Esophagus squamous epithelium (tissue), 4 donors: Measurements from ENCODE around the gene KLF8.

Experiments used
- POLR2A ChIP-seq, 4 donors: fragments of 450-650 bp; IDR thresholded peaks; one replicate each; pipeline ENCODE4 v1.6.1; 2017; ENCODE audit warnings: antibody characterized with exemption in 4 of 4, mild to moderate bottlenecking in 4 of 4, moderate library complexity in 3 of 4
- TF ChIP-seq, protein P1 (sequence below), 6 experiments: fragments of 450-650 bp in 4 of 6; fragments of 200-600 bp in 2 of 6; sonication (generic) in 2 of 6; IDR thresholded peaks; one replicate each; pipeline ENCODE4 v1.5.1; 2016 to 2019; ENCODE audit warnings: antibody characterized with exemption in 6 of 6, mild to moderate bottlenecking in 4 of 6, moderate library complexity in 4 of 6

DNA sequence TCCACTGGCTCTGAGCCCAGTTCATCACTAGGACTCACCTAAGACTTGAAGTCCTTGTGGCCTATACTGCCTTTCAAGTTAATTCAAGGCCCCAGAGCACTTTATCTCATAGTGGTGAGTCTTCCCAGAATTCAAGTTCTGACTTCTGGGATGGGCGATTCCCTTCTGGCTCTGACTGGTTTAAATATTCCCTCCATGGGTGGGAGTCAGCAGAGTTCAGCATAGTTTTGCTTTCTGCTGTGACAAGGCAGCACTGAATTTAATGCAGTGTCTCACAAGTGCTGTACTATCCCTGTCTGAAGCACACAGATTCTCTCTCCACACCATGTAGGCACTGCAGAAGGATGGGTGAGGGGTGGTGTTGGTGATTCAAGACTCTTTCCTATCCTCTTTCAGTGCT lies 46.5 kb downstream of the KLF8 start:
- no peak for TF ChIP-seq POLR2A (IDR thresholded peaks at IDR 0.05)
- TF ChIP-seq, protein P1, sequence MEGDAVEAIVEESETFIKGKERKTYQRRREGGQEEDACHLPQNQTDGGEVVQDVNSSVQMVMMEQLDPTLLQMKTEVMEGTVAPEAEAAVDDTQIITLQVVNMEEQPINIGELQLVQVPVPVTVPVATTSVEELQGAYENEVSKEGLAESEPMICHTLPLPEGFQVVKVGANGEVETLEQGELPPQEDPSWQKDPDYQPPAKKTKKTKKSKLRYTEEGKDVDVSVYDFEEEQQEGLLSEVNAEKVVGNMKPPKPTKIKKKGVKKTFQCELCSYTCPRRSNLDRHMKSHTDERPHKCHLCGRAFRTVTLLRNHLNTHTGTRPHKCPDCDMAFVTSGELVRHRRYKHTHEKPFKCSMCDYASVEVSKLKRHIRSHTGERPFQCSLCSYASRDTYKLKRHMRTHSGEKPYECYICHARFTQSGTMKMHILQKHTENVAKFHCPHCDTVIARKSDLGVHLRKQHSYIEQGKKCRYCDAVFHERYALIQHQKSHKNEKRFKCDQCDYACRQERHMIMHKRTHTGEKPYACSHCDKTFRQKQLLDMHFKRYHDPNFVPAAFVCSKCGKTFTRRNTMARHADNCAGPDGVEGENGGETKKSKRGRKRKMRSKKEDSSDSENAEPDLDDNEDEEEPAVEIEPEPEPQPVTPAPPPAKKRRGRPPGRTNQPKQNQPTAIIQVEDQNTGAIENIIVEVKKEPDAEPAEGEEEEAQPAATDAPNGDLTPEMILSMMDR (IDR thresholded peaks at IDR 0.05): no peak
